Esophagus squamous epithelium (tissue), 5 donors: ENCODE data around the gene UBE4A. TPM values are rescaled to one million over a fixed set of nuclear protein-coding genes. Genes with fewer than 3 reads are reported as not detected.

Experiments
- DNase-seq: peaks from one replicate; lab custom pipeline; 2025; lab: John Stamatoyannopoulos, UW
- H3K27ac ChIP-seq, 4 donors: fragments of 200-600 bp; sonication (generic); one replicate each; pipeline ENCODE4 v1.5.1; 2016 to 2019; ENCODE audit warnings: mild to moderate bottlenecking in 1 of 4
- H3K27me3 ChIP-seq, 4 donors: fragments of 200-600 bp; sonication (generic); 1 replicate in 3 of 4; 2 replicates in 1 of 4; pipeline versions ENCODE4 v1.5.1 to v1.6.0; 2017 to 2021; ENCODE audit warnings: antibody characterized with exemption in 1 of 4
- H3K36me3 ChIP-seq, 3 donors: fragments of 200-600 bp; sonication (generic); one replicate each; pipeline ENCODE4 v1.5.1; 2016 to 2019
- H3K4me1 ChIP-seq, 3 donors: fragments of 200-600 bp; sonication (generic); one replicate each; pipeline ENCODE4 v1.5.1; 2017 to 2019
- H3K4me3 ChIP-seq, 4 donors: fragments of 200-600 bp; sonication (generic); 1 replicate in 3 of 4; 2 replicates in 1 of 4; pipeline ENCODE4 v1.5.1; 2016 to 2019; ENCODE audit warnings: mild to moderate bottlenecking in 2 of 4, moderate library complexity in 1 of 4
- H3K9me3 ChIP-seq, 3 donors: fragments of 200-600 bp; sonication (generic); one replicate each; pipeline ENCODE4 v1.5.1; 2016 to 2019
- POLR2A ChIP-seq, 4 donors: fragments of 450-650 bp; IDR thresholded peaks; one replicate each; pipeline ENCODE4 v1.6.1; 2017; ENCODE audit warnings: antibody characterized with exemption in 4 of 4, mild to moderate bottlenecking in 4 of 4, moderate library complexity in 3 of 4
- WGBS, 2 donors: methylation state at CpG; one replicate each; pipeline ENCODE4 v1.1.5; 2018; 5-methylcytosine and 5-hydroxymethylcytosine counted together
- intact Hi-C: fragments of 100-400 bp; cut with DNase I; formaldehyde crosslinking; loops from one replicate; pipeline ENCODE4 v1.15.0; 2022
- total RNA-seq, 4 donors: library from RNA; depleted of rRNA; stranded (reverse); fragments of >200 nt; gene quantifications; one replicate each; pipeline ENCODE4 v1.1.0, GENCODE V29; 2016
- TF ChIP-seq, protein P1 (sequence below), 6 experiments: fragments of 450-650 bp in 4 of 6; fragments of 200-600 bp in 2 of 6; sonication (generic) in 2 of 6; IDR thresholded peaks; one replicate each; pipeline ENCODE4 v1.5.1; 2016 to 2019; ENCODE audit warnings: antibody characterized with exemption in 6 of 6, mild to moderate bottlenecking in 4 of 6, moderate library complexity in 4 of 6
- donor health status: DM: yes; HTN: yes; CAD: no.

UBE4A gene
- total RNA-seq, 4 donors from 2014 or later, result 21.9 to 36.0 (median 33.2) TPM

DNA sequence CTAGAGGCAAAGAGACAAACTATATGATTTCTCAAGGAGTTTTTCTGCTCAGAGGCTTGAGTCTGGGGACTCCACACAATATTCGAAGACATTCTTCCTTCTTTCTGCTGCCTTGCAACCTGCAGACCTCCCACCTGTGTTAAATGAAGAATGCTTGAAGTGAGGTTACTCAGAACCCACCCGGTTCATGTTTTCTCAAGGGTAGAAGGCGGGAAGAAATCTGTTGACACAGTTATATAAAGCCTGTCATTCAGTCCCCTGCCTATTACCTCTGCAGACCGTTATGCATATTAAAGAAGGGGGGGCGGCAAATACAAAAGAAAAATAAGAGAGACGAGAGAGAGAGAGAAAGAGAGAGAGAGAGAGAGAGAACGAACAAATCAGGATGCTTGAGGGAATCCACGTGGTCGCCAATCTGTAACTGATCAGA is 74.7 kb downstream of the UBE4A start:
- H3K4me1 ChIP-seq, result peaks cover 18 to 43% (median 30%) of the 10 kb centered on the region in 3 donors
- no peaks in the 10 kb centered on the region for H3K27me3 ChIP-seq
- H3K27ac ChIP-seq, result peak overlapping the region in 1 of 4 donors; percentile 94
- 3 to 5% methylated on average over 8 to 9 of the region's 9 CpGs for WGBS, 2 donors
- no peak for DNase-seq
- TF ChIP-seq POLR2A (IDR thresholded peaks at IDR 0.05), result no peak
- TF ChIP-seq, protein P1, sequence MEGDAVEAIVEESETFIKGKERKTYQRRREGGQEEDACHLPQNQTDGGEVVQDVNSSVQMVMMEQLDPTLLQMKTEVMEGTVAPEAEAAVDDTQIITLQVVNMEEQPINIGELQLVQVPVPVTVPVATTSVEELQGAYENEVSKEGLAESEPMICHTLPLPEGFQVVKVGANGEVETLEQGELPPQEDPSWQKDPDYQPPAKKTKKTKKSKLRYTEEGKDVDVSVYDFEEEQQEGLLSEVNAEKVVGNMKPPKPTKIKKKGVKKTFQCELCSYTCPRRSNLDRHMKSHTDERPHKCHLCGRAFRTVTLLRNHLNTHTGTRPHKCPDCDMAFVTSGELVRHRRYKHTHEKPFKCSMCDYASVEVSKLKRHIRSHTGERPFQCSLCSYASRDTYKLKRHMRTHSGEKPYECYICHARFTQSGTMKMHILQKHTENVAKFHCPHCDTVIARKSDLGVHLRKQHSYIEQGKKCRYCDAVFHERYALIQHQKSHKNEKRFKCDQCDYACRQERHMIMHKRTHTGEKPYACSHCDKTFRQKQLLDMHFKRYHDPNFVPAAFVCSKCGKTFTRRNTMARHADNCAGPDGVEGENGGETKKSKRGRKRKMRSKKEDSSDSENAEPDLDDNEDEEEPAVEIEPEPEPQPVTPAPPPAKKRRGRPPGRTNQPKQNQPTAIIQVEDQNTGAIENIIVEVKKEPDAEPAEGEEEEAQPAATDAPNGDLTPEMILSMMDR (IDR thresholded peaks at IDR 0.05), result no peak
- no peaks in the 10 kb centered on the region for H3K36me3 ChIP-seq
- peak overlapping the region; percentile 90 to 97 (median 94) for H3K4me3 ChIP-seq
- no peaks in the 10 kb centered on the region for H3K9me3 ChIP-seq
- intact Hi-C loops, result no loop called here

DNA sequence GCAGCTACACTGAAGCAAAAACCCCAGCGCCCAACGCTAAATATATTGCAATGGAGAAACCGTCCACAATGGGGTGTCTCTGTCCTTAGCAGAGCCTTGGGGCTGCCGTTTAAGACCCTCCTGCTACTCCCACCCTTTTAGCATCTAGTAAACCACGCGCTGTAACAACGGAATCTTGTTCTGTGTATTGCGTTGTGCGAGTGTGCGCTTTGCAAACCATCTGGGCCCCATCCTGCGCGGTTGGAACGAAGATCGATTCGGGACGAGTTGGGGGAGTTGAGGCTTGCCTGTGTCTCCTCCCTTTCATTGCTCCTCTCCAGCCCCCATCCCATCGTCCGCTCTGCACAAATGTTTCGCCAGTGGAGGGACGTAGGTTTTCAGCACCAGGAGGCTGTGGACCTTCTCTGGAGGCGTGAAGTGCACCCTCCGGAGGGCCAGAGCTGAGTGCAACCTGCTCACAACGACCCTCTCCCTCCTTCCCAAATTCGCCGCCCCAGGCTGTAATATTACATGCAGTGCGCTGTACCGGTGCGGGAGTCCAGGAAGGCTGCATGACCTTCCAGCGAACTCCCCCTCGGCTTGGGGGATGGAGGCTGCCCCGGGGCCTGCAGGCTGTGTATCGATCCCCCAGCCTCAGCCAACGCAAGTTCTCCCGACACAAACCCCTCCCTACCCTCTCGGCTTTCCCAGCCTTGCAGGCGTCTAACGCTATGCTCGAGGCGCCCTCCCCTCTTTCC is 75.3 kb downstream of the UBE4A start:
- DNase-seq, result no peak
- 0 to 1% methylated on average over 16 to 23 of the region's 39 CpGs for WGBS, 2 donors
- H3K27ac ChIP-seq, result peak overlapping the region in 3 of 4 donors; percentile 94 to 97 (median 95)
- no peaks in the 10 kb centered on the region for H3K9me3 ChIP-seq
- H3K27me3 ChIP-seq, result no peaks in the 10 kb centered on the region
- peaks cover 23 to 49% (median 33%) of the 10 kb centered on the region in 3 donors for H3K4me1 ChIP-seq
- intact Hi-C loops, result no loop called here
- peak overlapping the region; percentile 90 to 97 (median 94) for H3K4me3 ChIP-seq
- TF ChIP-seq POLR2A (IDR thresholded peaks at IDR 0.05), result no peak
- TF ChIP-seq, protein P1 (IDR thresholded peaks at IDR 0.05), result no peak
- no peaks in the 10 kb centered on the region for H3K36me3 ChIP-seq

DNA sequence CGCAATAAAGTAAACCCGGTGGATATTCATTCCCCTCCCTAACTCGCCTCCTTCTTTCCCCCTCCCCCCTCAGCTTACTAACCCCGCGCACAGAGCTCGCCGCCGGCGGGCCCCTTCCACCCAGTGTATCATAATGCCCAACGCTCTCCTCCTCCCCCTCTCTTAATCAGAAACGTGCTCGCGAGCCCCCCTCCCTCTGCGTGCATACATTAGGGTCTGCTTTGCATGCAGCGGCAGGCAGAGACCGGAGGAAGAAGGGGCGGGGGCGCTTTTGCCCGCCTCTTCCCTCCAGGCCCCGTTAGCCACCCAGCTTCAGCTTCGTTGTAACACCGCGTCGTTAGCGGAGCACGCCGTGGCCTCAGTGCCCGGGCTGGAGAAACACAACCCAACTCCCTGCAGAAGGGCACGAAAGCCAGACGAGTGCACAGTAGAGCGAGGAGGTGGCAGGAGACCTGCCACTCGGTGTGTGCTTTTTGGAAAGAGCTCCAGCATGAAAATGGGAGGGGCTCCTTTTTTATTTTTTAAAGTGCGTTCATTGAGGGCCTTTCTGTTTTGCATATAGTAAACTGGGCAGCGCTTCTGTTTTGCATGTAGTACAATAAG is 76.0 kb downstream of the UBE4A start:
- no peak for TF ChIP-seq POLR2A (IDR thresholded peaks at IDR 0.05)
- TF ChIP-seq, protein P1 (IDR thresholded peaks at IDR 0.05), result no peak
- H3K27me3 ChIP-seq, result no peaks in the 10 kb centered on the region
- 1 to 2% methylated on average over 13 to 17 of the region's 34 CpGs for WGBS, 2 donors
- peaks cover 23 to 56% (median 33%) of the 10 kb centered on the region in 3 donors for H3K4me1 ChIP-seq
- no peaks in the 10 kb centered on the region for H3K9me3 ChIP-seq
- no peak for DNase-seq
- peak overlapping the region; percentile 92 to 97 (median 94) for H3K27ac ChIP-seq
- intact Hi-C loops, result no loop called here
- no peaks in the 10 kb centered on the region for H3K36me3 ChIP-seq
- peak overlapping the region; percentile 90 to 97 (median 94) for H3K4me3 ChIP-seq

DNA sequence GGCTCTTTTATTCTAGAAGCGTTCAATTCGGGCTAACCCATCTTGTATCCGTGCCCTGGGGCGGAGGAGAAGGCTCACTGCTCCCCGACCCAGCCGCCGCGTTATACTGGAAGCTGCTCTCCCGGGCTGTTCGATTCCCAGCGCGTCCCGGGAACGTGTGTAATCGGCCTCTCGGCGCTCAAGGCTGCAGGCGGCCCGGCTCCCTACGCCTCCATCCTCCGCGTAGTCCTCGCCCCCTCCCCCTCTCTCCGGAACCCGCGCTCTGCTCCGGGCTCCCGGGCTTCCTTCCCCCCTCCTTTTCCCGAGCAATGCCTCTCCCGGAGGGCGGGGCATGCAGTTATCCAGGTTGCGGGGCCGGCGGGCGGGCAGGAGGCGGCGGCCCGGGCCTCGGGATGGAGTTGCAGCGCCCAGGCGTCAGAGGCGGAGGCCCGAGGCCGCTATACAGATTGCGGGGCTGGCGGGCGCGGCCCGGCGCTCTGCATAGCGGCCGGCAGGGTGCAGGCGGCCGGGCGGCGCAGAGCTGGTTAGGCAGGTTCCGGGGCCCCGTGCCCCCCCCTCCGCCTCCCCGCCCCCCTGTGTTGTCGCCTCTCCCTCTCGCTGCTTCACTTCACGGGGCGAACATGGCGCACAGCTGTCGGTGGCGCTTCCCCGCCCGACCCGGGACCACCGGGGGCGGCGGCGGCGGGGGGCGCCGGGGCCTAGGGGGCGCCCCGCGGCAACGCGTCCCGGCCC is 76.7 kb downstream of the UBE4A start, which contains the start of gene KMT2A:
Gene KMT2A (plus strand): TSS at position 600 of the 732 bp plus-strand sequence. CDS start 21 bp downstream, at position 621.
- peak within 1 kb of the TSS; percentile 90 to 97 (median 94) for H3K4me3 ChIP-seq
- DNase-seq, result peak; percentile 65
- H3K27me3 ChIP-seq, result no peaks in the 10 kb centered on the region
- no peaks in the 10 kb centered on the region for H3K36me3 ChIP-seq
- peak within 1 kb of the TSS; percentile 92 to 97 (median 94) for H3K27ac ChIP-seq
- intact Hi-C loops, result no loop called here
- H3K4me1 ChIP-seq, result peaks cover 23 to 62% (median 33%) of the 10 kb centered on the region in 3 donors
- H3K9me3 ChIP-seq, result no peaks in the 10 kb centered on the region
- peak in 1 of 4 donors; percentile 33 for TF ChIP-seq POLR2A (IDR thresholded peaks at IDR 0.05)
- TF ChIP-seq, protein P1 (IDR thresholded peaks at IDR 0.05), result peak in 5 of 6 experiments; percentile 25 to 99 (median 82)
- WGBS, 2 donors, result 0% methylated on average over 2 to 6 of the region's 83 CpGs
